Endometrial microvascular endothelial cells (primary cell): ENCODE results near the gene ABI1. TPM values are rescaled to one million over a fixed set of nuclear protein-coding genes. Genes with fewer than 3 reads are reported as not detected.

ENCODE experiments used
- in situ Hi-C: cut with HindIII; loops from 2 replicates; pipeline ENCODE4 v1.10.0; 2017; ENCODE audit warnings: low sequenced_read_pairs, low pct_unique_long_range_greater_than_20kb; ENCODE audit errors: inconsistent ontology term
- total RNA-seq: library from RNA; depleted of rRNA; stranded (reverse); fragments of >200 nt; gene quantifications from one replicate; pipeline ENCODE4 v1.2.3, GENCODE V29; 2015; ENCODE audit errors: inconsistent ontology term

ABI1 gene
- total RNA-seq, 1 donor from 2014 or later: 43.7 TPM

DNA sequence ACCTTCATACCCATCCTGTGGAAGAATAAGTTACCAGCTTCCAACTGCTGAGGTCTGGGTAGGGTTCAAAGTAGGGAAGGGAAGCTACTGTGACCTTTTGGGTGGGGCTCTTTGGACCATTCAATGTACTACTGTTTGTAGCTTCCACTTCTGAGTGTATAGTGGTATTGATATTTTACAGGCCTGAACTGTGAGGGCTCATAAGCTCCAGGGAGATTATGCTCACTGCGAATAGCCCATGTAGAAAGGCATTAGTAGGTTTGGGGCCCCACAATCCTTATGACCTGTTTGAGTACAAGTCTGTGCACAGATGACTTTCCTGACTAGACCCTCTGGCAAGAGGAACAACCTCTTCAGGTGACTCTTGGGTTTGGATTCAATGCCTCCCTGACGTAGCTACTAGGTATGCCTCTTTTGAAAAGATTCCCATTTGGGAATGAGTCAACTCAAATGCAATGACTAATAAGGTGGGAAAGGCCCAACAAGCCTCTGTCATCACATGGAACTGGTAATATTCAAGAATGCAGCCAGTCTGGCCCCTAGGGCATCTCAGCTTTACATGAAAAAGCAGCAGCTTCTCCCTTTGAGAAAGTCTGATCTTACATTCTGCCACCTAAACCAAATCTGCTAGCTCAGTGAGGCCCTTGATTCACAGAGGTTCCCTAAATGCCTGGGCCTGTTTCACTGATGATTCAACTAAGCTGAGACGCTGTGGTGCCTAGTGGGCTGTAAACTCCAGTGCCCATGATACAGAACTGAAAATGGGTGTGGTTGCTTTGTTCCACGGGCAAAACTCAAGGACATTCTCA is 79.8 kb downstream of the ABI1 start:
- in situ Hi-C loops: no loop called here

DNA sequence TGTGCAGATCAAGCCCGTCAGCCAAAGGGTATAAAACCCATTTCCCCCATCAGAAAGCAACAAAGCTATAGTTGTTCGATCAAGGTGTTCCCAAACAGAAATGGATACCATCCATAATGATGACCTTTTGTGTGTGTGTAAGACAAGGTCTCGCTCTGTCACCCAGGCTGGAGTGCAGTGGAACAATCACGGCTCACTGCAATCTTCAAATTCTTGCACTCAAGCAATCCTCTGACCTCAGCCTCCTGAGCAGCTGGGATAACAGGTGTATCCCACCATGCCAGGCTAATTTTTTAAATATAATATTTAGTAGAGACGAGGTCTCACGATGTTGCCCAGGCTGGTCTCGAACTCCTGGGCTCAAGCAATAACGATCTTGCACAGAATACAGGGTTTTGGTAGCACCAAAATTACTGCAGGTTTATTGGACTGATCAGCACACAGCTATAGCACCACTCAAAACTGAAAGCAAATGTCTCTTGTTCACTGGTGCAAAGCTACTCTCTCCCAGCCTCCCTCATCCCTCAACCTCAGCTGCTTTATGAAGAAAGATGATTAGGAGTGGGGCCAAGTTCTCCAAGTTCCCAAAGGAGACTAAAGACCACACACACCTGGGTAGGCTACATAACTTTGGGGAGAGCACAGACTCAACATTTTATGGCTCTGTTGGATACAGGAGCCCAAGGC is 80.5 kb downstream of the ABI1 start:
- in situ Hi-C loops: no loop called here

DNA sequence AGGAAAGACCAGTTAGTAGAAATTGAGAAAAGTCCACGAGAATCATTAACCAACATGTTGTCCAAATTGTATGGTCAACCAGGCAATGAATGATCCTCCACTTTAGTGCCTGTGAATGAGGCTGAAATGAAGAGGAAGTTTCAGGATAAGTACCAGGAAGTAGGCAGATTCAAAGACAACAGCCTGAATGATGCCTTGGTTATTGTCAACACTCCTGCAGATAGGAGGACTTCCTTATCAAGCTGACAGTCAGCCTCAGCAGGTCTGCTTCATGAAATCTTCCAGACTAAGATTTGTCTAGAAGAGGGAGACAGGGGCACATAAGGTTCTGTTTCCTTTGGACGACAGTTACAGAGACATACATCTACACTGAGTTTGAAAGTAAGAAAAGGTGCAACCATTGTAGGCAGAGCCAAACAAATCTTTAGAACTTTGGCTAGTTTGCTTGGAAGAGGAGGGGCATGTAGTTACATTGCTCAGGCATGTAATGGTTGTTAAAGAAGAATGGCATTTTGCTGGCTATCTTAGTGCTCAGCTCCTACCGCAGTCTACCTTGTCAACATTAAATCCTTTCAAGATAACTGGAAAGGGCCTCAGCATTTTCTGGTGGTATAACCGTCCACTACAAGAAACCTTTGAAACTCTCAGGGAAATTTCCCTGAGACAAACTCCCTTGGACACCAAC is 81.4 kb downstream of the ABI1 start:
- in situ Hi-C loops: no loop called here

DNA sequence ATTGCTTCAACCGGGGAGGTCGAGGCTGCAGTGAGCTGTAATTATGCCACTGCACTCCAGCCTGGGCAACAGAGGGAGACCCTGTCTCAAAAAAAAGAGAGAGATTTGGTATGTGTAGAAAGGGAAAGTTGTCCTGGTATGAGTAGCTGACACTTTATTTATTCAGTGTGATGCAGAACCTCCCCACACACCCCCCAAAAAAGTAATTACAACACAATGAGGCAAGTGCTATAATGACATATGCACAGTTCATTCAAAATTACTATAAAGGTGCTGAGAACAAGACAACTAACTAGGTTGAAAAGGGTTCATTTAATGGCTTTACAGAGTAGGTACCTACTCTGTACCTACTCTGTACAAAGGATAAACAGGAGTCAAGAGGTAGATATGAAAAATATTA is 83.1 kb downstream of the ABI1 start:
- in situ Hi-C loops: no loop called here

DNA sequence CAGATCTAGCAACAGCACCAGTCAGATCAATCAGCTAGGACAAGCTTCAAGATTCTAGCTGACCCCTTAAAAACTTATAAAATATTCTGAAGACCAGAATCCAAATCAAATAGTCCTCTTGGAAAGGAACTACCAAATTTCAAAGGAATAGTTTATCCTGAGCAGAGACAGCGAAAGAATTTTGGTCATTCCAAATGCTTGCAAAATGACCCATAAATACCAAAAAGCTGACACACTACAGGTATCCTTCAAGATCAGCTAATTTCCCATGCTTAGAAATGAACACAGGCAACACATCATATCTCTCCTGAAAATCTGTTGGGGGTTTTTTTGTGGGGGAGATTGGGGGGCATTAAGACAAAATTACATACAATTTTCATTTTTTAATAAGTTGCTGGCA is 84.5 kb downstream of the ABI1 start:
- in situ Hi-C loops: no loop called here

DNA sequence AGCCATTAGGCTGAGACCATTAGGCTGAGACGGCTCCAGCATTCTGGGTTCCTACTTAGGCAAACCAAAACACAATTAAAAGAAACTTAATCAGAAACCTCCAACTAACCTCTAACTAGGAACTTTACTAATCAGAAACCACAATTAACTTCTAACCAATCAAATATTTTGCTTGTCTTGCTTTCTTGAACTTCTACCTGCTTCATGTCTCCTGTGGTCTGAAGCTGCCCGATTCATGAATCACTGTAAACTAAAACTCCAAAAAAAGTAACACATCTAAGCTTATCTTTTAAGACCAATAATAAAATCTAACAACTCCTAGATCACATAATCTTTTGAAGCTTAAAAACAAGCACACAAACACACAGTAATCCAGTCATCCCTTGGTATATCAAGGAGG is 87.1 kb downstream of the ABI1 start:
- in situ Hi-C loops: loop anchor here (25.0 kb wide), 1 partner anchor 89 kb away; the partner anchor contains the start of gene ABI1

DNA sequence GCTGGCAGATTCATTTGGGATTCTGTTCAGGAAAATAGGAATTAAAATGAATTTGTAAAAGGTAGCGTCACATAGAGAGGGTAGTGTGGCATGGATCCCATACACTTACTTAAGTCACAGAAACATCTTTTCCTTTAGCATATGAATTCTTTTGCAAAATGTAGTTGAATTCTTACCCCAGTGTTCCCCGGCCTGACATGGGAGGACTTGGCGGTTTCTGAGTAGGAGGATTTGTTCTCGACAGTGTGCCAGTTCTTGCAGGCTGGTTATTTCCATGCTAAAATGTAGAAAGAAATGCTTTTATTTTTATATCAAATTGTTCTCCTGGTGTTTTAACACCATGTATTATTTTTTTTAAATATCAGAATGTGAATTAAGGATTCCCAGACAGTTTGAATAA is 90.7 kb downstream of the ABI1 start:
- in situ Hi-C loops: loop anchor here (25.0 kb wide), 1 partner anchor 92 kb away; the partner anchor contains the start of gene ABI1

DNA sequence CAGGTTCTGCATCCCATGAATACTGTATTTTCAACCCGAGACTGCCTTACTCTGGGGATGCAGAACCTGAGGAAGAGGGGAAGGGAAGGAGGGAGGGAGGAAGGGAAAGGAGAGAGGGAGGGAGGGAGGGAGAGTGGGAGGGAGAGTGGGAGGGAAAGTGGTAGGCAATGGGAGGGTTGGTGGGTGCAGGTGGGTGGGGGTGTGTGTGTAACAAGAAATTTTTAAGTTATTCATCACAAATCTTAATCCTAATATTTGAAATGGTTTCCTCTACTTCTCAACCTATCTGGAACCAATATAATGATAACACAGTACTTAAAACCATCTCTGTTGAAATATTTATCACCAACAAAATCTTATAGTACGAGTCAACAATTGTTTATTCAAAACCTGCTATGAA is 95.2 kb downstream of the ABI1 start:
- in situ Hi-C loops: loop anchor here (25.0 kb wide), 1 partner anchor 97 kb away; the partner anchor contains the start of gene ABI1

DNA sequence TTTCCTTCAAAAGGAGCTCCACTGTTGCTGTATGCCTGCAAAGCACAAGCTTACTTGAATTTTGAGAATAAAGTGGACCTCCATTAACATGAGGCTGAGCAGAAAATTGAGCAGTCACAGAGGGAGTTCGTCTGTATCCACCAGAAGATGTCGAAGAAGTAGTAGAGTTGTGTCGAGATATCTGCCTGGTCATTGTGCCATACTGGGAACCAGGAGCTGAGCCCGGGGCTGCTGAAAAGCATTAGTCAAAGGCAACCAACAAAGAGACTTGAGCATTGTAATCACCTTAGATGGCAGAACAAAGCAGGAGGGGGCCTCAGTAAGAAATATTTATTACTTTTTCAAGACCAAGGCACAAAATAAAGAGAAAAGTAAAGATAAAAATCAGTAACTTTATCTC is 101.8 kb downstream of the ABI1 start:
- in situ Hi-C loops: loop anchor here (25.0 kb wide), 1 partner anchor 103 kb away; the partner anchor contains the start of gene ABI1

DNA sequence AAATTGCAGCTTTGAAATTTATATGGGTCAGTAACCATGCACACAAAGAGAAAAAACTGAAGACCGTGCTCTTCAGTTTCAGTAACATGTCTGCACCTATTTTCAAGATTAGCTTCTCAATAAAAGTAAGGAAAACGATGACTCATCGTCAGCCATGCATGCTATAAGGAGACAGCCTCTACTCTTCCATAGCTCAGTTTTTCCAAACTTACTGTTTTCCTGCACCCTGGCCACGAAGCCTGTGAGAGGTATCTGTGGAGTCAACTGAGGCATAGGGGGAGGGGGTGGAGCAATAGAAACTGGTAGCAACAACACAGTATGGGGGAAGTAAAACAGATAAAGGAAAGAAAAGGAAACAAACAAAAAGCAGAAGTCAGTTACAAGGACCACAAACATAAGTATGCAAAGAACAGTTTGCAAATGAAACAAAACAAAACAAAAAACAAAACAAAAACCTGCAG is 105.3 kb downstream of the ABI1 start:
- in situ Hi-C loops: loop anchor here (25.0 kb wide), 1 partner anchor 107 kb away; the partner anchor contains the start of gene ABI1

DNA sequence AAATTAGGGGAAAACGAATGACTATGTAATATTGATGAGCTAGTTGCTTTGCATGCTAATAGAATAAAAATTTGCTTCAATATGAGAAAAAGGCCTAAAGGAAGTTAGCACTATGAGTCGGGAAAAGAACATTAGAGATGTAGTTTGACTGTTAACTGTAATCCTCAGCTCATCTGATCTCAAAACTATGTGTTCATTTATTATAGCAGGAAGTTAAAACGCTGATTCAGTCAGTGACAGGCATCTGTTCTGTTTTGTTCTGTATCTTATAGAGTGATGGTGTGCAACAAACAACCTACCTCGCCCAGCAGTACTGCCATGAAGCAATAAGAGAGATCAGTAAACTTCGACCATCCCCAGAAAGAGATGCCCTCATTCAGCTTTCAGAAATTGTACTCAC is 114.7 kb downstream of the ABI1 start:
- in situ Hi-C loops: no loop called here

DNA sequence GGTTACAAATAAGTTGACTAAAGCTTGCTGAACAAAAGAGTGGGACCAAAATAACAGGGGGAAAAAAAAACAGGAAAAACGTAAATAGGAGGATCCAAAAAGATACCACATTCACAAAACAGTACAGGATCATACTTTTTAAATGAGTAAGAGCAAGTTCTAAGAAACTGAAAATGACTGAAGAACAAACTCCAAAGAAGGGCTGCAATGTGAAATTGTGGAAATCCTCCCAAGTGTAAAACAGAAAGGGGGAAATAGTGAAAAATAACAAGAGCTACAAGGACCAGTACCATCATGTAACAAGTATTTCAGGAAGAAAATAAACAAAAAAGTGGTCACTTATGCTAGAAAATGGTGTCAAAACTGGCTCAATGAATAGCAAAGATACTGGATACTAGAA is 116.9 kb downstream of the ABI1 start:
- in situ Hi-C loops: no loop called here

DNA sequence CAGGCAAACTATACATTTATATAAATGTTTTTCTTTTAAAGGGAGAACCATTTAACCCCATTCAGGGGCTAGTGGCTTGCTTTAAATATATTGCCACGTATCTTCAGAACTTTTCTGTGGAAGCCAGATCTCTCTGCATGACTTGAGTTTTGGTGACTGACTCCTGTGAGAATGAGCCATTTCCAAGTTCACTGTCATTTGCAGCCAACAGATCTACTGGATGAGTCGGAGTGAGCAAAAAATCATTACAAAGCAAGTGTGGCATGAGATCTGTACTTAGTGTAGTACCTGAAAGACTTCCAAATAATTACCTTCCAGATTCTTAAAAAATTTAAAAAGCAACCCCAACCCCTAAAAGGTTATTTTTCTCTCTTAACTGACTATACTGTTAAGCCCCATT is 117.7 kb downstream of the ABI1 start:
- in situ Hi-C loops: no loop called here

DNA sequence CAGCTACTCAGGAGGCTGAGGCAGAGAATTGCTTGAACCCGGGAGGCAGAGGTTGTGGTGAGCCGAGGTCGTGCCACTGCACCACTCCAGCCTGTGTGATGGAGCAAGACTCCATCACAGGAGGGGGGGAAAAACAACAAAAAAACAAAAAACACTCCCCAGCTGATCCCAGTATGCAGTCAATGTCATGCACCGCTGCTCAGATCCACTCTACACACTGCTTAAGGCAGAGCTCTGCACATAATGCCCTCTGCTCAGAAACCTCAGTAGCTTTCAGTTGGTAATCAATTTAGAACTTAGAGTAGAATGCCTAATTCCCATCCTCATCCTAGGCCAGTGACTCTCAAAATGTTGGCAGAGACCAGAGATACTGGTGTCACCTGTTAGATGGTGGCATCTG is 119.4 kb downstream of the ABI1 start:
- in situ Hi-C loops: no loop called here

DNA sequence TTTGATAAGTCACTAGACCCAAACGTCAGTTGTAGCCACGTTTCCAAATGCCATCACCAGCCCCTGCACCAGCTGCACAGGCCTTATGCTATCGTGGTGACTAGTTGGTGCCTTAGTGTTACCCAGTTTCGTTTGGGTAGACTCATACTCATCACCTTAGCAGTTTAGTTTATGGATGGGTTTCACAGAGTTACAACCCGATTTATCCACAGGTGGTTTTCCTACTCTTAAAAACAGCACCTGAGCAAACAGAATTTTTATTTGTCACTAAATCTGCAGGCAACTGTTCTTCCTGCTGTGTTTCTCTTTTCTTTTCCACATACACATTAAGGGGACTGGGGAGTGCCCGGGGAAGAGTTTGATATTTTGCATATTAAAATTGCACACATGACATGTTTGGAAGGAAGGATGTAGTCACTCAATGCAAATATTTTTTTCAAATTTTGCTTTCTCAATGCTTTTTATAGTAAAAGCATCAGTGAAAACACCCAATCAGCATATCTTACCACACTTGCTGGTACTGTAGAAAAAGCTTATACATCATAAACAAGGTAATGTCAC is 121.6 kb downstream of the ABI1 start:
- in situ Hi-C loops: no loop called here

DNA sequence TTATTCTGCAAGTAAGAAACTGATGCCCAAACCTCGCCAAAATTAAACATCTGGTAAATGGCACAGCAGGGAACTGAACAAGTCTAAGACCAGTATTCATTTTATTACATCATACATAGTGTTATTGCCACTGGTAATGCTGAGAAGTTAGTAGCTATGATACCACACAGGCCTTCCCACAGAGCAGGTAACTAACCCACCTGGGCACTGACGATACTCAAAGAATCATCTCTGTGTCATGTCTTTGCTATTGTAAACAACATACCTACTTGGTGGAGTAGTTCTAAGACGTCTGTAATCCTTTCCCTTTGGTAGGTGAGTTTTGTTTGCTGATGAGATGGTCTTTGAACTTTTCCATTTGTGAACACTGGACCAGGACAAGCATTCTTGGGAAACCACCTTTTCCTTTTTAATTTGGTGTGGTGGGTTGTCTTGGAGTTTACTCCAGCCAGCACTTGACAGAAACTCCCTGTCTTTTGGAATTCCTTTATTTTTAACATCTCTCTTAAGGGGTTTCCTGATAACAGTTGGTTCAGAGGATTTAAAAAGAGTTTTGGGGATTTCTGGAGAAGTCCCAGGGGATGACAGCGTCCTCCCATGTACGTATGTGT is 122.4 kb downstream of the ABI1 start:
- in situ Hi-C loops: no loop called here

DNA sequence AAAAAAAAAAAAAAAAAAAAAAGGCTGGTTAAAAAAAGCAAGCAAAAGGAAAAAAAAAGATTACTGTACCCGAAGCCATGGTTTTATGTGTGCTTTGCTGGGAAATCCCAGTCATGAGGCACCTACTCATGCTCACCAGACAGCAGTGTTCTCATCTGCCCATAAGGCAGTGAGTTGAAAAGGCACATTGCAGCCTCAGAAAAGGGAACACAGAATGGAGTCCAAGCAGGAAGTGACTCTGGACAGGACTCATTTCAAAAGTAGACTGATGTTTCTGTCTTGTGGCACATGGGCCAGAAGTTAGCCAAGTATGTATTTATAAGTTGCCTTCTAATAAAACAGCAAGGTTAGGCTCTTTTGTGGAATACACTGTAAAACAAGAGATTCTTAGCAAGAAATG is 123.0 kb downstream of the ABI1 start:
- in situ Hi-C loops: no loop called here

DNA sequence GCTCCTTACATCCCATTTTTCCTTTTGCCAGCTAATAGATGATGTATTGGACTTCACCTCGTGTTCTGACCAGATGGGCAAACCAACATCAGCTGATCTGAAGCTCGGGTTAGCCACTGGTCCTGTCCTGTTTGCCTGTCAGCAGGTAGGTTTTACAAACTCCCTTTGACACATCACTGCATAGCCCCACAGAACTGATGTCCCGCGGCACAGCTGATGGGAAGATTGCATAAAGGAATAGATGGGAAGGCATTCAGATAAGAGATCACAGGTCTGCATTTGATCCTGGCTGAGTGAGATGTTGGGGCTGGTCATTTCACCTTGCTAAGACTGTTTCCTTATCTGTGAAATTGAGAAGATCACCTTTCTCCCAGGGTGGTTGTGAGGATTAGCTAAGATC is 125.3 kb downstream of the ABI1 start:
- in situ Hi-C loops: no loop called here
